ENCODE data around the gene SIGLEC6. TPM values are rescaled to one million over a fixed set of nuclear protein-coding genes. Genes with fewer than 3 reads are reported as not detected.

Gene SIGLEC6
- total and polyA plus RNA-seq, 12 donors, result 0.15 to 0.42 (median 0.21) TPM; not detected in 5

- no peaks in the 10 kb centered on the region for H3K9me3 ChIP-seq
- TF ChIP-seq CTCF (IDR thresholded peaks at IDR 0.05), result no peak
- H3K36me3 ChIP-seq, result peaks cover 0 to 49% (median 6%) of the 10 kb centered on the region in 9 donors
- ATAC-seq, result no peak
- peak overlapping the region in 6 of 10 donors; percentile 67 to 80 (median 72) for H3K4me3 ChIP-seq
- peaks cover 0 to 11% (median 3%) of the 10 kb centered on the region in 7 donors for H3K27me3 ChIP-seq
- WGBS, 2 donors, result 64 to 65% methylated on average over 3 of the region's 3 CpGs
- intact Hi-C loops (cut with DNase I), result no loop called here
- no peak overlapping the region for H3K27ac ChIP-seq
- peaks cover 0 to 26% (median 17%) of the 10 kb centered on the region in 9 donors for H3K4me1 ChIP-seq
- DNase-seq, result no peak
Observed at GRCh38 chr19:51572410-51572809, 40.9 kb upstream of the SIGLEC6 start.

GRCh38 chr19:51571599-51571998, 40.1 kb upstream of the SIGLEC6 start:
- intact Hi-C loops (cut with DNase I), result loop anchor here in 3 of 10 donors (1.0 kb wide), 1 partner anchor 23 kb away; no protein-coding TSS in a partner anchor
- Histone ChIP-seq H3K36me3 (peaks cover 0 to 41% (median 6%) of the 10 kb centered on the region in 9 donors), H3K4me3 (peak overlapping the region; percentile 50 to 80 (median 68)), H3K27ac (peak overlapping the region in 8 of 10 donors; percentile 20 to 73 (median 68)), H3K27me3 (peaks cover 0 to 16% (median 5%) of the 10 kb centered on the region in 7 donors), H3K9me3 (no peaks in the 10 kb centered on the region), H3K4me1 (peaks cover 0 to 26% (median 17%) of the 10 kb centered on the region in 9 donors)
- 6 to 7% methylated on average over 8 of the region's 8 CpGs for WGBS, 2 donors
- DNase-seq, result no peak
- peak in 2 of 8 donors; percentile 8 to 31 for ATAC-seq
- no peak for TF ChIP-seq CTCF (IDR thresholded peaks at IDR 0.05)

GRCh38 chr19:51570962-51571575, 39.6 kb upstream of the SIGLEC6 start, which contains the start of gene ZNF175:
ZNF175 (plus strand) TSS chr19:51571283; CDS start chr19:51573330, 2,047 bp downstream.
- H3K36me3 ChIP-seq, result peaks cover 0 to 36% (median 6%) of the 10 kb centered on the region in 9 donors
- ATAC-seq, result peak; percentile 99 to 100 (median 100)
- H3K27ac ChIP-seq, result peak within 1 kb of the TSS in 8 of 10 donors; percentile 20 to 73 (median 68)
- no peak for TF ChIP-seq CTCF (IDR thresholded peaks at IDR 0.05)
- H3K9me3 ChIP-seq, result no peaks in the 10 kb centered on the region
- H3K4me1 ChIP-seq, result peaks cover 0 to 26% (median 17%) of the 10 kb centered on the region in 9 donors
- peaks cover 0 to 16% (median 7%) of the 10 kb centered on the region in 7 donors for H3K27me3 ChIP-seq
- WGBS, 2 donors, result 0 to 1% methylated on average over 30 of the region's 30 CpGs
- DNase-seq, result peak; percentile 88 to 97
- intact Hi-C loops (cut with DNase I), result loop anchor here in 3 of 10 donors (1.0 kb wide), 1 partner anchor 23 kb away; no protein-coding TSS in a partner anchor
- peak within 1 kb of the TSS; percentile 50 to 80 (median 68) for H3K4me3 ChIP-seq

- intact Hi-C loops (cut with DNase I), result no loop called here
- ATAC-seq, result no peak
- WGBS, 2 donors, result 85 to 89% methylated on average over 1 of the region's 1 CpG
Observed at GRCh38 chr19:51568456-51568855, 37.0 kb upstream of the SIGLEC6 start.

More at GRCh38 chr19:51568456-51568855, 37.0 kb upstream of the SIGLEC6 start:
- Histone ChIP-seq H3K9me3 (no peaks in the 10 kb centered on the region), H3K4me1 (peaks cover 0 to 26% (median 17%) of the 10 kb centered on the region in 9 donors), H3K27me3 (peaks cover 0 to 37% (median 31%) of the 10 kb centered on the region in 7 donors), H3K4me3 (no peak overlapping the region), H3K27ac (no peak overlapping the region), H3K36me3 (peaks cover 0 to 10% (median 0%) of the 10 kb centered on the region in 9 donors)
- TF ChIP-seq CTCF (IDR thresholded peaks at IDR 0.05), result no peak
- no peak for DNase-seq
